Naive thymus-derived CD4-positive, alpha-beta T cell (primary cell): ENCODE results near the gene CLSTN2. TPM values are rescaled to one million over a fixed set of nuclear protein-coding genes. Genes with fewer than 3 reads are reported as not detected.

Experiments used
- ATAC-seq: fragments of 150-1000 bp; cut with Tn5 transposase; 2 replicates; pipeline ENCODE4 v1.10.0; 2021; ENCODE audit warnings: mild to moderate bottlenecking, moderate library complexity
- CTCF ChIA-PET: fragments of 350-600 bp; sonication (Branson Sonifier 250); formaldehyde crosslinking; loops from one replicate; lab custom pipeline; 2021; ENCODE audit warnings: antibody characterized with exemption; lab: Charles Lee
- POLR2A ChIA-PET: fragments of 350-600 bp; sonication (Branson Sonifier 250); formaldehyde crosslinking; loops from one replicate; lab custom pipeline; 2021; ENCODE audit warnings: antibody characterized with exemption, inconsistent platforms; lab: Charles Lee
- DNase-seq, 9 donors: peaks; one replicate each; pipeline versions ENCODE4 v3.0.0 to v3.0.0-alpha.2; 2020 to 2022; ENCODE audit warnings: mixed read lengths in 1 of 9
- H3K27ac ChIP-seq: one replicate; pipeline ENCODE4 v1.7.0; 2013; ENCODE audit warnings: mild to moderate bottlenecking, low read depth, low read length, moderate library complexity
- H3K27me3 ChIP-seq, 2 donors: one replicate each; pipeline ENCODE4 v1.7.0; 2013; ENCODE audit warnings: low read length in 2 of 2, mild to moderate bottlenecking in 2 of 2, moderate library complexity in 2 of 2; ENCODE audit not compliant: control insufficient read depth in 2 of 2, insufficient read depth in 2 of 2
- H3K36me3 ChIP-seq, 3 experiments: 1 replicate in 2 of 3; 2 replicates in 1 of 3; pipeline ENCODE4 v1.7.0; 2013; ENCODE audit warnings: low read length in 3 of 3, mild to moderate bottlenecking in 3 of 3, moderate library complexity in 1 of 3; ENCODE audit not compliant: insufficient read depth in 3 of 3, control insufficient read depth in 2 of 3
- H3K4me1 ChIP-seq, 2 donors: one replicate each; pipeline ENCODE4 v1.7.0; 2013; ENCODE audit warnings: low read length in 2 of 2, mild to moderate bottlenecking in 2 of 2, moderate library complexity in 1 of 2; ENCODE audit not compliant: control insufficient read depth in 2 of 2, insufficient read depth in 2 of 2
- H3K4me3 ChIP-seq: 2 replicates; pipeline ENCODE4 v1.7.0; 2013; ENCODE audit warnings: mild to moderate bottlenecking, low read length
- H3K9me3 ChIP-seq, 3 experiments: 1 replicate in 2 of 3; 2 replicates in 1 of 3; pipeline ENCODE4 v1.7.0; 2013; ENCODE audit warnings: low read length in 3 of 3; ENCODE audit not compliant: control insufficient read depth in 2 of 3
- H3K27ac Mint-ChIP-seq, 9 donors: one replicate each; pipeline ENCODE4 v1.8.0; 2020 to 2022; ENCODE audit warnings: mixed read lengths in 9 of 9, mild to moderate bottlenecking in 8 of 9, moderate library complexity in 5 of 9, inconsistent platforms in 2 of 9
- H3K27me3 Mint-ChIP-seq, 5 donors: one replicate each; pipeline ENCODE4 v1.8.0; 2021 to 2022; ENCODE audit warnings: mixed read lengths in 5 of 5, mild to moderate bottlenecking in 1 of 5
- H3K36me3 Mint-ChIP-seq, 5 donors: one replicate each; pipeline ENCODE4 v1.8.0; 2020 to 2022; ENCODE audit warnings: mixed read lengths in 5 of 5, mild to moderate bottlenecking in 3 of 5, inconsistent platforms in 1 of 5
- H3K4me1 Mint-ChIP-seq, 7 donors: one replicate each; pipeline ENCODE4 v1.8.0; 2020 to 2022; ENCODE audit warnings: mixed read lengths in 7 of 7, mild to moderate bottlenecking in 3 of 7, inconsistent platforms in 1 of 7
- H3K4me3 Mint-ChIP-seq, 10 donors: one replicate each; pipeline ENCODE4 v1.8.0; 2020 to 2022; ENCODE audit warnings: mild to moderate bottlenecking in 10 of 10, mixed read lengths in 10 of 10, moderate library complexity in 6 of 10, inconsistent platforms in 2 of 10
- H3K9me3 Mint-ChIP-seq, 11 donors: one replicate each; pipeline ENCODE4 v1.8.0; 2020 to 2022; ENCODE audit warnings: mixed read lengths in 11 of 11, mild to moderate bottlenecking in 4 of 11, inconsistent platforms in 1 of 11, moderate library complexity in 1 of 11
- intact Hi-C, 2 donors: fragments of 100-400 bp; cut with micrococcal nuclease; formaldehyde crosslinking; loops; one replicate each; pipeline ENCODE4 v1.15.1; 2023
- polyA plus RNA-seq, 2 donors: library from polyadenylated mRNA; unstranded; fragments of 300-500 nt; fragmentation: Illumina TruSeq; gene quantifications; one replicate each; pipeline ENCODE4 v1.2.3, GENCODE V29; 2021
- total RNA-seq, 6 experiments: library from RNA in 5 of 6; stranded (reverse) in 5 of 6; gene quantifications; 1 replicate in 5 of 6; 2 replicates in 1 of 6; pipeline ENCODE4 v1.2.3 and lab custom pipeline; 2021 to 2026

Gene CLSTN2
- total and polyA plus RNA-seq, 7 experiments from 2014 or later: 0.02 TPM; not detected in 6

GRCh38 chr3:140243575-140243974 lies 308.6 kb downstream of the CLSTN2 start:
- DNase-seq (no peak), ATAC-seq (no peak)
- Mint-ChIP-seq H3K4me3 (no peak overlapping the region), H3K4me1 (no peaks in the 10 kb centered on the region), H3K9me3 (peaks cover 0 to 3% (median 0%) of the 10 kb centered on the region in 11 donors), H3K36me3 (no peaks in the 10 kb centered on the region), H3K27ac (no peak overlapping the region), H3K27me3 (peaks cover 0 to 12% (median 0%) of the 10 kb centered on the region in 5 donors)
- no peaks in the 10 kb centered on the region for H3K36me3 ChIP-seq
- H3K4me1 ChIP-seq: no peaks in the 10 kb centered on the region
- POLR2A ChIA-PET: no interaction called here
- intact Hi-C loops: no loop called here
- CTCF ChIA-PET: no interaction called here
- H3K27me3 ChIP-seq: no peaks in the 10 kb centered on the region
- no peak overlapping the region for H3K4me3 ChIP-seq
- H3K9me3 ChIP-seq: no peaks in the 10 kb centered on the region
- no peak overlapping the region for H3K27ac ChIP-seq

- no peak for DNase-seq
- Mint-ChIP-seq H3K36me3 (no peaks in the 10 kb centered on the region), H3K9me3 (peaks cover 0 to 3% (median 0%) of the 10 kb centered on the region in 11 donors), H3K27ac (no peak overlapping the region), H3K4me3 (no peak overlapping the region), H3K4me1 (no peaks in the 10 kb centered on the region), H3K27me3 (peaks cover 0 to 12% (median 6%) of the 10 kb centered on the region in 5 donors)
- Histone ChIP-seq H3K27ac (no peak overlapping the region), H3K27me3 (no peaks in the 10 kb centered on the region), H3K4me1 (no peaks in the 10 kb centered on the region), H3K4me3 (no peak overlapping the region), H3K36me3 (no peaks in the 10 kb centered on the region), H3K9me3 (no peaks in the 10 kb centered on the region)
- intact Hi-C loops: no loop called here
- ChIA-PET POLR2A (no interaction called here), CTCF (no interaction called here)
- ATAC-seq: no peak
Measured at GRCh38 chr3:140244893-140245292, 309.9 kb downstream of the CLSTN2 start.

- ChIA-PET CTCF (no interaction called here), POLR2A (no interaction called here)
- H3K9me3 ChIP-seq: no peaks in the 10 kb centered on the region
- no peak overlapping the region for H3K27ac ChIP-seq
- DNase-seq: no peak
- no peak overlapping the region for H3K27ac Mint-ChIP-seq
- no peaks in the 10 kb centered on the region for H3K27me3 ChIP-seq
- H3K4me3 Mint-ChIP-seq: no peak overlapping the region
- peaks cover 0 to 17% (median 4%) of the 10 kb centered on the region in 5 donors for H3K27me3 Mint-ChIP-seq
- no peaks in the 10 kb centered on the region for H3K36me3 ChIP-seq
- no peak overlapping the region for H3K4me3 ChIP-seq
- H3K4me1 Mint-ChIP-seq: no peaks in the 10 kb centered on the region
- no peak for ATAC-seq
- no peaks in the 10 kb centered on the region for H3K36me3 Mint-ChIP-seq
- intact Hi-C loops: no loop called here
- no peaks in the 10 kb centered on the region for H3K4me1 ChIP-seq
- H3K9me3 Mint-ChIP-seq: peaks cover 0 to 2% (median 0%) of the 10 kb centered on the region in 11 donors
Measured at GRCh38 chr3:140246578-140246977, 311.6 kb downstream of the CLSTN2 start.

- ATAC-seq: no peak
- intact Hi-C loops: no loop called here
- Histone ChIP-seq H3K4me1 (no peaks in the 10 kb centered on the region), H3K27me3 (no peaks in the 10 kb centered on the region), H3K27ac (no peak overlapping the region), H3K4me3 (no peak overlapping the region), H3K36me3 (no peaks in the 10 kb centered on the region), H3K9me3 (no peaks in the 10 kb centered on the region)
- peaks cover 0 to 29% (median 6%) of the 10 kb centered on the region in 5 donors for H3K27me3 Mint-ChIP-seq
- CTCF ChIA-PET: no interaction called here
- no peak overlapping the region for H3K4me3 Mint-ChIP-seq
- no peaks in the 10 kb centered on the region for H3K4me1 Mint-ChIP-seq
- no peaks in the 10 kb centered on the region for H3K36me3 Mint-ChIP-seq
- POLR2A ChIA-PET: no interaction called here
- DNase-seq: no peak
- peaks cover 0 to 5% (median 0%) of the 10 kb centered on the region in 11 donors for H3K9me3 Mint-ChIP-seq
- H3K27ac Mint-ChIP-seq: no peak overlapping the region
Measured at GRCh38 chr3:140247775-140248174, 312.8 kb downstream of the CLSTN2 start.

GRCh38 chr3:140249188-140249587 lies 314.2 kb downstream of the CLSTN2 start:
- H3K9me3 Mint-ChIP-seq: peaks cover 0 to 5% (median 0%) of the 10 kb centered on the region in 11 donors
- Histone ChIP-seq H3K27ac (no peak overlapping the region), H3K4me1 (no peaks in the 10 kb centered on the region), H3K4me3 (no peak overlapping the region), H3K9me3 (no peaks in the 10 kb centered on the region), H3K36me3 (no peaks in the 10 kb centered on the region), H3K27me3 (no peaks in the 10 kb centered on the region)
- DNase-seq (no peak), ATAC-seq (no peak)
- H3K4me1 Mint-ChIP-seq: no peaks in the 10 kb centered on the region
- intact Hi-C loops: no loop called here
- no peaks in the 10 kb centered on the region for H3K36me3 Mint-ChIP-seq
- peaks cover 0 to 35% (median 6%) of the 10 kb centered on the region in 5 donors for H3K27me3 Mint-ChIP-seq
- H3K27ac Mint-ChIP-seq: no peak overlapping the region
- H3K4me3 Mint-ChIP-seq: no peak overlapping the region
- ChIA-PET CTCF (no interaction called here), POLR2A (no interaction called here)

GRCh38 chr3:140250010-140250855 lies 315.2 kb downstream of the CLSTN2 start:
- no peaks in the 10 kb centered on the region for H3K36me3 ChIP-seq
- CTCF ChIA-PET: no interaction called here
- H3K27ac Mint-ChIP-seq: no peak overlapping the region
- ATAC-seq (no peak), DNase-seq (no peak)
- H3K27me3 ChIP-seq: no peaks in the 10 kb centered on the region
- intact Hi-C loops: no loop called here
- H3K27ac ChIP-seq: no peak overlapping the region
- peaks cover 0 to 5% (median 0%) of the 10 kb centered on the region in 11 donors for H3K9me3 Mint-ChIP-seq
- H3K4me1 Mint-ChIP-seq: no peaks in the 10 kb centered on the region
- peaks cover 1 to 35% (median 6%) of the 10 kb centered on the region in 5 donors for H3K27me3 Mint-ChIP-seq
- POLR2A ChIA-PET: no interaction called here
- no peak overlapping the region for H3K4me3 Mint-ChIP-seq
- no peaks in the 10 kb centered on the region for H3K9me3 ChIP-seq
- H3K36me3 Mint-ChIP-seq: no peaks in the 10 kb centered on the region
- H3K4me3 ChIP-seq: no peak overlapping the region
- no peaks in the 10 kb centered on the region for H3K4me1 ChIP-seq

GRCh38 chr3:140250945-140251344 lies 316.0 kb downstream of the CLSTN2 start:
- no peaks in the 10 kb centered on the region for H3K4me1 ChIP-seq
- POLR2A ChIA-PET: no interaction called here
- no peak overlapping the region for H3K27ac Mint-ChIP-seq
- H3K27me3 Mint-ChIP-seq: peaks cover 2 to 35% (median 6%) of the 10 kb centered on the region in 5 donors
- no peak overlapping the region for H3K4me3 Mint-ChIP-seq
- CTCF ChIA-PET: no interaction called here
- no peaks in the 10 kb centered on the region for H3K27me3 ChIP-seq
- no peak for DNase-seq
- H3K36me3 ChIP-seq: no peaks in the 10 kb centered on the region
- H3K9me3 Mint-ChIP-seq: peaks cover 0 to 5% (median 0%) of the 10 kb centered on the region in 11 donors
- no peaks in the 10 kb centered on the region for H3K4me1 Mint-ChIP-seq
- H3K4me3 ChIP-seq: no peak overlapping the region
- ATAC-seq: no peak
- no peak overlapping the region for H3K27ac ChIP-seq
- H3K9me3 ChIP-seq: no peaks in the 10 kb centered on the region
- no peaks in the 10 kb centered on the region for H3K36me3 Mint-ChIP-seq
- intact Hi-C loops: no loop called here
